Daoy (cell line): Measurements from ENCODE around the gene RAPGEF1. TPM values are rescaled to one million over a fixed set of nuclear protein-coding genes. Genes with fewer than 3 reads are reported as not detected.
"Not testable (repeated sequence)": the region's sequence is repeated elsewhere in the genome, so short reads cannot be mapped to it uniquely, and the experiment has no call there.

ENCODE experiments used
- DNase-seq: peaks from one replicate; pipeline ENCODE4 v3.0.0-alpha.2; 2015; ENCODE audit warnings: low read depth
- total RNA-seq: library from RNA; depleted of rRNA; stranded (reverse); fragments of >200 nt; shearing (Covaris generic); gene quantifications from 2 replicates; pipeline ENCODE4 v1.2.3, GENCODE V29; 2014

The RAPGEF1 gene
- total RNA-seq, 1 experiment from 2014 or later, result 34.2 TPM

- no peak for DNase-seq
Measured at GRCh38 chr9:131731237-131731636, 8.6 kb downstream of the RAPGEF1 start.

GRCh38 chr9:131728961-131729360, 10.9 kb downstream of the RAPGEF1 start:
- DNase-seq, result peak; percentile 40

GRCh38 chr9:131728546-131728910, 11.3 kb downstream of the RAPGEF1 start:
- no peak for DNase-seq

- no peak for DNase-seq
Measured at GRCh38 chr9:131727795-131728545, 11.9 kb downstream of the RAPGEF1 start.

GRCh38 chr9:131727184-131727759, 12.6 kb downstream of the RAPGEF1 start:
- peak; percentile 82 for DNase-seq

- DNase-seq, result no peak
Measured at GRCh38 chr9:131724683-131725082, 15.2 kb downstream of the RAPGEF1 start.

GRCh38 chr9:131723632-131724031, 16.2 kb downstream of the RAPGEF1 start:
- DNase-seq, result no peak

GRCh38 chr9:131722255-131722654, 17.6 kb downstream of the RAPGEF1 start:
- no peak for DNase-seq

GRCh38 chr9:131721076-131721475, 18.8 kb downstream of the RAPGEF1 start:
- no peak for DNase-seq

GRCh38 chr9:131720330-131720729, 19.5 kb downstream of the RAPGEF1 start:
- no peak for DNase-seq

- DNase-seq, result no peak
Measured at GRCh38 chr9:131719262-131719908, 20.5 kb downstream of the RAPGEF1 start.

GRCh38 chr9:131717719-131718460, 22.0 kb downstream of the RAPGEF1 start:
- DNase-seq, result no peak

- no peak for DNase-seq
Measured at GRCh38 chr9:131715906-131716305, 24.0 kb downstream of the RAPGEF1 start.

- DNase-seq, result no peak
Measured at GRCh38 chr9:131714821-131715220, 25.1 kb downstream of the RAPGEF1 start.

- peak; percentile 78 for DNase-seq
Measured at GRCh38 chr9:131714161-131714646, 25.7 kb downstream of the RAPGEF1 start.

GRCh38 chr9:131713016-131713415, 26.9 kb downstream of the RAPGEF1 start:
- DNase-seq, result no peak

- DNase-seq, result no peak
Measured at GRCh38 chr9:131712151-131712716, 27.6 kb downstream of the RAPGEF1 start.

GRCh38 chr9:131709771-131710431, 30.0 kb downstream of the RAPGEF1 start:
- no peak for DNase-seq

- not testable (repeated sequence) for DNase-seq
Measured at GRCh38 chr9:131709010-131709770, 30.7 kb downstream of the RAPGEF1 start.

GRCh38 chr9:131708226-131709002, 31.5 kb downstream of the RAPGEF1 start:
- DNase-seq, result peak; percentile 36
